Medulla oblongata (tissue), 1 donor: ENCODE data around the gene MAP2K7.
A peak's percentile ranks its signal among the peaks of the same experiment; 100 is the strongest.
"Not testable (repeated sequence)": the region's sequence is repeated elsewhere in the genome, so short reads cannot be mapped to it uniquely, and the experiment has no call there.

Experiments used
- DNase-seq: peaks from one replicate; pipeline ENCODE4 v3.0.0-alpha.2; 2015; ENCODE audit errors: extremely low spot score

Gene MAP2K7

DNA sequence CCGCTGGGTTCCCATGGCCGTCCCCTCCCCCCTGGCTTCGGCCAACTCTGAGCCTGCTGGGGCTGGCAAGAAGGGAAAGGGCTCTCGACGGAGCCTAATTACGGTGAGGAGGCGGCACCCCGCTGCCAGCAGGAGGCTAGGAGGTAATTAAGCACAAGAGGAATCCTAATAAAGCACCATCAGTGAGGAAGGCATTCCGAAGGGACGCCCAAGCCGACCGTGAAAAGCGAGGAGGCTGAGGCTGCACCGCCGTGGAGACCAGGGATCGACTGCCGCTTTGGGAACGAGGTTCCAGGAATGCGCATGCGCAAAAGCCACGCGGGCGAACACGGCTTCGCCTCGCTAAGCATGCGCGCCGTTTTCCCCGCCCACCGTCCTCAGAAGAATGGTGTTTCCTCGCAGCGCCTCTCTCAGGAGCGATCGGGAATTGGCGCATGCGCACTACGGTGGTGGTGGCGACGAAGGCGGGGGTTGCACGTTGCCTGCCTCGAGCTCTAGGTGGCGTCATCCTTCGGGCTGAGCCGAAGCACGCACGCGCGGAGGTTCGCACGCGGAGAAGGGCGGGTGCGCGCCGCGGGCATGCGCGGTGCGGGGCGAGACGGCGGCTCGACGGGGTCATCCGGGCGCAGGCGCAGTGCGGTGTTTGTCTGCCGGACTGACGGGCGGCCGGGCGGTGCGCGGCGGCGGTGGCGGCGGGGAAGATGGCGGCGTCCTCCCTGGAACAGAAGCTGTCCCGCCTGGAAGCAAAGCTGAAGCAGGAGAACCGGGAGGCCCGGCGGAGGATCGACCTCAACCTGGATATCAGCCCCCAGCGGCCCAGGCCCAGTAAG is at the start of gene MAP2K7:
Gene MAP2K7 (plus strand): TSS at position 634 of the 830 bp plus-strand sequence. CDS start 68 bp downstream, at position 702.
- peak; percentile 99 for DNase-seq

DNA sequence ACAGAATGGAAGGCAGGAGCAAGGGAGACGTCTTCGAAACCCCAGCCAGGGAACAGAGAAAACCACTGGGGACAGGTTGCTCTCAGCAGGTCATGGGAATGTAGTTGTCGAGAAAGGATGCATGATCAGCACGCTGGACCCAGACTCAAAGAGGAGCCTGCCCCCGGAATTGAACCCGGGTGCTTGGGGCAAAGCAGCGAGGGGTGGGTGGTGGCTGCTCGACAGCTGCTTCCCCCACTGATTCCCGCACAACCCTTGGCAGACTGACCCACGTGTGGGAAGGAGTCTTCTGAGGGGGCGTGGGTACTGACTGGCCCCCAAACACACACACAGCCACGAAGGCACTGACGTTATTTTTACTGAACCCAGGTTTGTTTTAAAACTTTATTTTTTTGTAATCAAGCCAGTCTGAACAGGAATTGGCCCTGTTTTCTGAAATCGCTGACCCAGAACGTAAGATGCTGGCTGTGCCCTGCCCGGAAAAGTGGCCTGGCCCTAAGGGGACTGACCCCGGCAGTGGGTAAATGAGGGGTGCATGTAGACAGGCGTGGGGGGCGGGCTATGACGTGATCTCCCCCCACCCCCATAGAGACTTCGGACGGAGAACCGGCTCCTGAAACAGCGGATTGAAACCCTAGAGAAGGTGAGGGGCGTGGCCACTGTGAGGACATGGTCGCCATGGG is 48.1 kb upstream of the MAP2K7 start:
- DNase-seq: no peak

DNA sequence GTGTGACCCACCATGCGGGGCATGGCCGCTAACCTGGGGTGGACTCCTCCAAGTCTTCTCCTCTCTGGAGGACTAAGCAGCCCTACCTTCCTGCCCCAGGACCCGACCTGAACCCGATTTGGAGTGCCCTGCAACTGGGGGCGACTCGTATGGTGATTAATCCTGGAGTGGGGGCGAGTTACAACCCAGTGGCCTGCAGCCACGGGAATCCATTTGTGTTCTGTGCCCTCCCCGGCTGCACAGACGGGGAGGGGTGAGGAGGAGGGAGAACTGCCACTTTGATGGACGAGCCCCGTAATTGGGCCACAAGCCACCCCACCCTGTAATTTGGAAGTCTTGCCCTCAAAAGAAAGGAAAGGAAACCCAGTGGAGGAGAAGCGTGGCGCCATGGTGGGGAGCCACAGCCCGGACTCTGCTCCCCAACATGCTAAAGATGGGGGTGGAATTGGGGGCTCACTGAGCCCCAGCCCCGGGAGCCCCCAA is 47.5 kb upstream of the MAP2K7 start:
- DNase-seq: no peak

DNA sequence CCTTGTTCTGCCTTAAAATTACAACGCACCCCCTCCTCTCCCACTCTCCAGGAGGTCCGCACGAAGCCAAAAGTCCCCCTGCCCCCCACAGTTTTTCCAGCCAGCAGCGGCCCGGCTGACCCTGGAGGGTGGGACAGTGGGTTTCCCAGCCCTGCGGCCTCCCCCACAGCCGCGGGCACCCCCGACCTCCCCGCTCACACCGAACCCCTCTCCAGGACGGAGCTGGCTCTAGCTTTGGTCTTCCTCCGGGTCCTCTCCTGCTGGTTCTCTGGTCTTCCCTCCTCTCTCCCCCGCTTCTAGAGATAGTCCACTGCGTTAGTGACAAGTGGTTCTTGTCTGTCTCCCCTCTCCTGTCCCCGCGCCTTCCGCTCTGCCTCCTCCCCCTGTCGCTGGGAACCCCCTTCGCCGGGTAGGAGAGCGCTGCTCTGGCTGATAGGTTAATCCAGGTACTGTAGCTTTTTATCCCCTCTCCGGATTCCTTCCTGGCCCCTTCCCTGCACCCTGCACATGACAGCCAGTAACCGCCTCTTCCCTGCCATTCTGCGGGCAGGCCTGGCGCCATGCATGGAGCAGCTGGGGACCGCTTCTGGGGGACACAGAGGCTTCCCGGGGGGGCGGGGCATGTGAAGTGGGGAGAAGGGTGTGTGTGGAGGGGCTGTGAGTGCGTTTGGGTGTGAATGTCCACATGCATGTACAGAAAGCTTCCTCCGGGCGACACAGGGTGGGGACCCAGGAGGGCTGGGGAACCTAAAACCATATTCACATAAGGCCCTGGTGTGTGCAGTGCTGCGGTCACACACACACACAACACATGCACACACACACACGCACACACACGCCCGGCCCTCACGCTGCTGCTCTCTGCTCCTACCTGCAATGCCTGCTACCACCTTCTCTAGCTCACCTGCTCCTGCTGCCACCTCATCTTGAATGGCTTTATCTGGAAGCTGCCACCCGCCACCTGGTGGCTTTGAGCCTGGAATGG is 46.7 kb upstream of the MAP2K7 start:
- no peak for DNase-seq

DNA sequence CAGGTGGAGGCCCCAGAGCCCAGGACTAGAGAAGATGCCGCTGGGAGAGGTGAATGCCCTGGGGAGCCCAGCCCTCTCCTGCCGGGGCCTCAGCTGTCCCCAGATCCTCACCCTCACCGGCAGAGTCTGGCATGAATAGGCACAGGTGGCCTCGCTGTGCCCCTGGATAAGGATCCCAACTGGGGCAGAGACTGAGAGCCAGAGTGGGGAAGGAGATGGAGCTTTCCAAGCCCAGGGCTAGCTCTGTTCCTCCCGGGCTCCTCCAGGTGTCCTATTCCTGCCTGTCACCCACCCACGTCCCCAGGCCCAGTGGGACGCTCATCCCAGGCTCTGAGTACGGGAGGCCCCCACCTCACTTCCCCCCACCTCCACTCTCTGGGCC is 46.0 kb upstream of the MAP2K7 start:
- DNase-seq: no peak

DNA sequence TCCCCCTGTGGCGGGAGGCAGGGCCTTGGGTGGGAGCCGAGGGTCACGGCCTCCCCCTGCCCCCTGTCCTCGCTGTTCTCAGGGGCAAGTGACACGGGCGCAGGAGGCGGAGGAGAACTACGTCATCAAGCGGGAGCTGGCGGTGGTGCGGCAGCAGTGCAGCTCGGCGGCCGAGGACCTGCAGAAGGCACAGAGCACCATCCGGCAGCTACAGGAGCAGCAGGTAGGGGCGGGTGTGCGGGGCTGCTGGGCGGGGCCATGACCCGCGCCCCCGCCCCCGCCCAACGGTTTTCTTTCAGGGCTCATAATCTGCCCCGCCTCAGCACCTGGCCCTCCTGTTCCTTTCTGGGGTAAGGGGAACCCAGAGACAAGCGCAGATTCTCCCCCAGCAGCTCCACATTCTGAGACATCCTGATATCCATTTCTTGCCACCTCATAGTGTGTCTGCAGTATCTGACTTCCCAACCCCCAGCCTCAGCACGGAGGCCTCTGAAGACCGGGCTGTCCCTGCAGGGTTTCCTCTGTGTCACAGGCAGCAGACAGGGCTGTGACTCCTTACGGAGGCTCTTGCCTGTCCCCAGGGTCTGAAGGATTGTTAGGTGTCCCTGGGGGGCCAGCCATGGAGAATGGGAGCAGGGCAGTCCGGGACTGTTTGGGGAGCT is 45.4 kb upstream of the MAP2K7 start:
- no peak for DNase-seq

DNA sequence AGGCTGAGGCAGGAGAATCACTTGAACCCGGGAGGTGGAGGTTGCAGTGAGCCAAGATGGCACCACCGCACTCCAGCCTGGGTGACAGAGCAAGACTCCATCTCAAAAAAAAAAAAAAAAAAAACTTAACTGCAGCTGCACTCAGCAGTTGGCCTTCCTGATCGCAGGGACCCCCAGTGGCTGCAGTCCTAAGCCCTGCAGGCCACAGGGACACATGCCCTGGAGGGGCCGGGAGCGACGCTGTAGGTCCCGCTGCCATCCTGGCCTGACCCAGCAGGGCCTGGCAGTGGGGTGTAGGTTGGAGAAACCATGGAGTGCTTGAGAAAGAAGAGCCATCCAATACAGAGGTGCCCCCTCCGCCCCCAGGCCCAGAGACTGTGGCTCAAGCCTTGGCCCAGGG is 44.6 kb upstream of the MAP2K7 start:
- DNase-seq: not testable (repeated sequence)

DNA sequence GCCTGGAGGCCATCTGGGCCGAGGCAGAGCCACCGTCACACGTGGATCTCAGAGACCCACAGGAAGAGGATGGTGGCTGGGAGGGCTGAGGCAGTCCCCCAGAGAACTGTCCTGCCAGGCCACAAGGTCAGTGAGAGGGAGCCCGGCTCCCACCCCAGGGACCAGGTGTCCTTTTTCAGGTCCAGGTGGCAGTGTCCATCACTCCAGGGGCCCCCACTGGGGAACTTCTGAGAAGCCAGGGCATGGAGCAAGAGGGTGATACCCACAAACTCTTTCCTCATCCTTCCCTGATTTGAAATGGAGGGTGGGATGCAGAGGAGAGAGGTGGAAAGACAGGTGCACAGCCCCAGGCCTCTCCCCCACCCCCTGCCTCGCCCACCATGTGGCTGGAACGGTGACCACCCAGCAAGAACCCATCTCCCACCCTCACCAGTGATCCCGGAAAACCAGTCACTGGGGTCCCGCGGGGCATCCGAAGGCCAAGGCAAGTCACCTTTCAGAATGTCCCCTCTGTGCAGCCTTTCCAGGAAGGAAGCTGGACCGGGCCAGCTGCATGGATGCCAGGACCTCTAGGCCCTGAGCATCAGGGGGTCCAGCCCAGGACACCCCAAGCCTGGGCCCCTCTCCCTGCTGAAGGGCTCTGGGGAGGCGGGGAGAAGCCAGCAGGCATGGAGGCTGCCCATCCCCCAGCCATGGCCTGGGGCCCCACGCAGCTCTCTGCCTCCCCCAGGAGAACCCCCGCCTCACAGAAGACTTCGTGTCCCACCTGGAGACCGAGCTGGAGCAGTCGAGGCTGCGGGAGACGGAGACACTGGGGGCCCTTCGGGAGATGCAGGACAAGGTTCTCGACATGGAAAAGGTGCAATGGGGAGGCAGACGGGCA is 43.6 kb upstream of the MAP2K7 start:
- DNase-seq: no peak

DNA sequence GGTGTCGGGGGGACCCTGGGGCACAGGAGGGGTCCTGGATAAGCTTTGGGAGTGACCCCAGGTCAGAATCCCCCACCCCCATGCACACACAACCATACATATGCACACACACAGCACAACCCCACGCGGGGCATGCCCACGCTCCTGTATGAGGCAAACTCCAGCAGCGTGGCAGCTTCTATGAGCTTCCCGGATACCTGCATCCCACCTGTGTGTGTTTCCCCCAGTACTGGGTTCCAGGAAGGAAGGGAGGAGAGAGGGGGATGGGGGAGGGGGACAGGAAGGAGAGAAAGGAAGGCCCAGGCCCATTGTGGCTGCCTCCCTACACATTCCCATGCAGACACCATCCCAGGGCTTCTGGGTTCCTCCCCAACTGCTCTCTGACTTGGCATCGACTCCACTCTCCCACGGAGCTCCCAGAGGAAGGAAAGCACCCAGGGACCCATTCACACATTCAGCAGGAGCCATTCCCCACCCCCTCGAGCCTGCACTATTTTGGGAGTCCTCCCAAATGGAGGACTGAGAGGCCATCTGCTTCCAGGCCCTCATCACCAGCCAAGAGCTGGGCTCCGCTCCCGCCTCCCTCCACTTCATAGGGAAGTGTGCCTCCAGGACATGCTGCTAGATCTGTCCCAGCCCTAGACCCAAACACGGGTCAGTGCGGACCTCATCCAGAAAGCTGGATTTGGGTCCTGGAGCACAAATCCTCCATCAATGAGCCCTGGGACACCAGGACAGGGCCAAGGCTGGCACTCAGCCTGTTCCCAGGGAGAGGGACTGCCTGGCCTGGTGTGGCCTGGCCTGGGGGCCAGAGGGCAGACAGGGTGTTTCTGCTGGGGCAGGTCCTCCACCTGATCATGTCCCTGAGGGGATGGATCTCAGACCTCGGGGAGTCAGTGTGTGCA is 42.7 kb upstream of the MAP2K7 start:
- no peak for DNase-seq

DNA sequence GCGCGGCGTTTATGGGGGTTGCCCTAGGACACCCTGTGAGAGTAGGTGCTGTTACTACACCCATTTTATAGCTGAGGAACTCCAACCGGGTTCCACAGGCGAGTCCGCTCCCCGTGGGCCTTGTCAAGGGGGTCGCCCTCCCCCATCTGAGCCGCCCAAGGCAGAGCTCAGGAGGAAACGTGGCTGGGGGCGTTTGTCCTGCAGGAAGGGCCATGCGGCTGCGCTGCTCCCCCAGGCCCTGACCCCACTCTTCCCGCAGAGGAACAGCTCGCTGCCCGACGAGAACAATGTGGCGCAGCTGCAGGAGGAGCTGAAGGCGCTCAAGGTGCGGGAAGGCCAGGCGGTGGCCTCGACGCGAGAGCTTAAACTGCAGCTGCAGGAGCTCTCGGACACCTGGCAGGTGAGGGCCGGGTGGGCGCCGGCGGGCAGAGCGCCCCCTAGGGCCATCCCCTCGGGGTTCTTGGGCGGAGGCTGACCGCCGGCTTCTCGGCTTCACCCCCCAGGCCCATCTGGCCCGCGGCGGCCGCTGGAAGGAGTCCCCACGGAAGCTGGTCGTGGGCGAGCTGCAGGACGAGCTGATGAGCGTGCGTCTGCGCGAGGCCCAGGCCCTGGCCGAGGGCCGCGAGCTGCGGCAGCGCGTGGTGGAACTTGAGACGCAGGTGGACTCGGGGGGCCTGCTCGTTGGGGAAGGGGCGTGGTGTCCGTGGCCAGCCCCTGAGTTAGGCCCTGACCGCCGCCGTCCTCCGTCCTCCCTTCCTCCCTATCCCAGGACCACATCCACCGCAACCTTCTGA is 41.9 kb upstream of the MAP2K7 start:
- no peak for DNase-seq

DNA sequence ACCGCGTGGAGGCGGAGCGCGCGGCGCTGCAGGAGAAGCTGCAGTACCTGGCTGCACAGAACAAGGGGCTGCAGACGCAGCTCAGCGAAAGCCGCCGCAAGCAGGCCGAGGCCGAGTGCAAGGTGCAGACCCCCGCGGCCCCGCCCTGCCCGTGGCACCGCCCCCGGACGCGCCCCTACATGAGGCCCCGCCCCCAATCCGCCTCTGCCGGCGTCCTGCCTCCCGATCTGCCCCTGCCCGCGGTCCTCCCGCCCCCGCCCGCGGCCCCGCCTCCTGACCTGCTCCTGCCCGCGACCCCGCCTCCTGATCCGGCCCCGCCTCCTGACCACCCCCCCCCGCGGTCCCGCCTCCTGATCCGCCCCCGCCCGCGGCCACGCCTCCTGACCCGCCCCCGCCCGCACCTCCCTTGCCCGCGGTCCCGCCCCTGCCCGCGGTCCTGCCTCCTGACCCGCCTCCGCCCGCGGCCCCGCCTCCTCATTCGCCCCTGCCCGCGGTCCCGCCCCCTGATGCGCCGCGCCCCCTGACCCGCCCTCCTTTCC is 41.2 kb upstream of the MAP2K7 start:
- no peak for DNase-seq

DNA sequence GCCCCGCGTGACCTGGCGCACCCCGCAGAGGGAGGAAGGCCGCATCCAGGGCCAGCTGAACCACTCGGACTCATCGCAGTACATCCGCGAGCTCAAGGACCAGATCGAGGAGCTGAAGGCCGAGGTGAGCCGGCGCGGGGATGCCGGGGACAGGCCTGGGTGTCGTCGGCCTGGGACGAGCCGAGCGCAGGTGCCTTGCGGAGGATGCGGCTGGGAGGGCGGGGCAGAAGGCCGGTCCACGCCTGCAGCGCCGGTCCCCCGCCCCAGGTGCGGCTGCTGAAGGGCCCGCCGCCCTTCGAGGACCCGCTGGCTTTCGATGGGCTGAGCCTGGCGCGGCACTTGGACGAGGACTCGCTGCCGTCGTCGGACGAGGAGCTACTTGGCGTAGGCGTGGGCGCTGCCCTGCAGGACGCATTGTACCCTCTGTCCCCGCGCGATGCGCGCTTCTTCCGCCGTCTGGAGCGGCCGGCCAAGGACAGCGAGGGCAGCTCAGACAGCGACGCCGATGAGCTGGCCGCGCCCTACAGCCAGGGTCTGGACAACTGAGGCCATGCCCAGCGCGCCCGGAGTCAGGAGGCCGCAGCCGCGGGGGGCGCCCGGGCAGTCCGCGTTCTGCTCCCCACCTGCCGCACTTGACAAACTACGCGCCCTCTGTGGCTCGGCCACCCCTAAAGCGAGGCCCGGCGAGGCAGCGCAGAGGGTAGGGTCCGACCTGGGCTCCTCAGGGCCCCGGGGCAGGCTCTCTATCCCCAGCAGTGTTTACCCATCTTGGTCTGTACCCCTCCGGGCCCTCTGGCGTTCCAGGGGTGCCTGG is 40.3 kb upstream of the MAP2K7 start:
- DNase-seq: no peak

DNA sequence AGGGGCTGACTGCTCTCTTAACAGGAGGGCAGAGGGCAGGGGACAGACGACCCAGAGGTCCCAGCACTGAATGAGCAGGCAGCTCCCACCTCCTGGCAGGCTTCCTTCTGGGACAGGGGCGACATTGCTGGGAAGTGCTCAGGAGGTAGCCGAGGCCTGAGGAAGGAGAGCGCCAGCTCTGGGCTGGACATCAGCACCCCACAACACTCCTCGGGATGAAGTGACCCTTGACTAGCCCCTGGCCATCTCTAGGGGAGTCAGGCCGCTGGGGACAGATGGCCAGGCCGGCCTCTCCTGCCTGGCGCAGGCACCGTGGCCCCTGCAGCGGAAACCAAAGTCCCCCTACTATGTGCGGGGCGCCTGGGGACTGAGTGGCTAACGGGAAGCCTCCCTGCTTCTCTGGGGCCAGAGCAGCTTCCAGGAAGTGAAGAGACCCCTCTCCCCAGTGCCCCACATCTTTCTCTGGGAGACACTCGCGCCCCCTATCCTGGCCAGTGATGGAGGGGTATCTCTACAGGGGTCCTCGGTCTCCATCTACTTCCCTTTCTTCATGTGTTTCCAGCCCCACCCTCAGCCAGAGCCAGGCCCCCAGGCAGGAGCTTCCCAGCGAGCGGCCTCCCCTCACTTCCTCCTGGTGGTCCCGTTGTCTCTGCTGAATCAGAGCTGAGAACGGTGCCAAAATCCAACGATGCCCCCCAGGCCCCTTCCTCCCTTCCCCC is 39.5 kb upstream of the MAP2K7 start:
- no peak for DNase-seq

DNA sequence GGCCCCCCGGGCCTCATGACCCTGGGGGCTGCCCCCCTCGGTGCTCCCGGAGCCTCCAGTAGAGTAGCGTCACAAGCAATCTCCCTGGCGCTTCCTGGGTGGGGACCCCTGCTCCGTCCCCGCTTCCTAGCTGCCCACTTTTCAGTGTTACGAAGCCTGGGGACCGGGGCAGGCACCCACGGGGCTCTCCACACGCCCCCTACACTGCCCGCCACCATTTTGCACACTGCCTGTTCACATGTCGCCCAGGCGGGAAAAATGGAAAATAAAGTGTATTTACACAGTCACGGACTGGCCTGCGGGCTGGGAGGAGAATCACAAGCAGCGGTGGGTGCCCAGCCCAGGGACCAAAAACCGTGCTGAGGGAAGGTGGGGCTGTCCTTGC is 39.0 kb upstream of the MAP2K7 start:
- DNase-seq: no peak

DNA sequence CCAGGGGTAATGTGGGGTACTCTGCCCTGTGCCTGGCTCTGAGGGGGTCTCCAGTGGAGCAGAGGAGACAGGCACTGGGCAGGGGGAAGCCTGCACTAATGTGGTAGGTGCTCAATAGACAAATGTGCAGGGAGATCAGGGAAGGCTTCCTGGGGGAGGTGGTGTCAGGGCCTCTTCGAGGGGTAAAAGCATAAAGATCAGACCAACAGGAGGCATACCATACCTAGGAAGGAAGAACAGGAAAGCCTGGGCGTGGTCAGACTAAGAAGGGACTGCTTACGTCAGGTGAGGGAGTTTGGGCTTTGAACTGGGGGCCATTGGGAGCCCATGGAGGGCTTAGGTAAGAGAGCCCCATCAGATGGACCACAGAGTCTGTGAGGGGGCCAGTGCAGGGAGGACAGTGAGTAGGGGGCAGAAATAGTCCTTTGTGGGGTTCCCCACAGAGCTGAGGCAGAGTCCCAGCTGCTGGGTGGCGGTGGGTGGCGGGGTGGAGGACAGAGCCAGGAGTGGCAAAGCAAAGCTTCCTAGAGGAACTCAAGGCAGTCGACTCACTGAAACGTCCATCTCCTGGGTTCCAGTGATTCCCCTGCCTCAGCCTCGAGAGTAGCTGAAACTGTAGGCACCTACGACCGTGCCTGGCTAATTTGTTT is 38.3 kb upstream of the MAP2K7 start:
- DNase-seq: no peak

DNA sequence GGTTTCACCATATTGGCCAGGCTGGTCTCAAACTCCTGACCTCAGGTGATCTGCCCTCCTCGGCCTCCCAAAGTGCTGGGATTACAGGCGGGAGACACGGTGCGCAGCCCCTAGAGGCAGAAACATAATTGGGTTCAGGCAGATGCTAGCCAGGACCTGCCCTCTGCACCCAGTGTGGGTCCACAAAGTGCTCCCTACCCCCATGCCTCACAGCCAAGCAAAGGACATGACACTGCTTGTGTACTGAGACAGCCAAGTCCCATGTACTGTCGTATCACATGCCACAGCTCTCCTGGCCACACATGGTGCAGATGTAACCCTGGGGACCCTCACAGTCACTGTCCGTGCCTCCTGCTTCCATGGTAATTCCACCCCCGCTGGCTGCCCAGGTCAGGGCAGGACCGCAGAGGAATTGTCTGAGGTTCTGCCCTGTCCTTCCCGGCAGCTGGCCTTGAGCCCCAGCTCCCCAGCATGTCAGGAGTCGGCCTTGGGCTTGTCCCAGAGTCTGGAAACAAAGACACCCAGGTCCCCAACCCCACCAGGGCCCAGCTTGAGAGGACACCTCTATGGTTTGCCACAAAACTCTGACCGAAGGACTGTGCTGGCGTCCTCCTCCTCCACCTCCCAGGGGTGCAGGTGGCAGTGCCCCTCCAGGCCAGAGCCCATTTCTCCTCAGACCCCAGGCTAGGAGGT is 37.1 kb upstream of the MAP2K7 start:
- no peak for DNase-seq
